GM18519 (cell line): Measurements from ENCODE around the gene ZNF143.
"Not testable (repeated sequence)": the region's sequence is repeated elsewhere in the genome, so short reads cannot be mapped to it uniquely, and the experiment has no call there.

Experiments used
- ATAC-seq: cut with Tn5 transposase; IDR thresholded peaks from one replicate; pipeline ENCODE4 v1.9.1; 2021; ENCODE audit warnings: mild to moderate bottlenecking, moderate library complexity; ENCODE audit not compliant: unreplicated experiment, low FRiP score

Gene ZNF143

GRCh38 chr11:9460322-9461062, at the start of gene ZNF143:
Gene ZNF143, plus strand, starts transcription at chr11:9461012. Its CDS starts 10,297 bp downstream, at chr11:9471309.
- peak; percentile 87 for ATAC-seq

- no peak for ATAC-seq
Observed at GRCh38 chr11:9428706-9429105, 32.1 kb upstream of the ZNF143 start.

GRCh38 chr11:9438611-9439010, 22.2 kb upstream of the ZNF143 start:
- ATAC-seq = no peak

DNA sequence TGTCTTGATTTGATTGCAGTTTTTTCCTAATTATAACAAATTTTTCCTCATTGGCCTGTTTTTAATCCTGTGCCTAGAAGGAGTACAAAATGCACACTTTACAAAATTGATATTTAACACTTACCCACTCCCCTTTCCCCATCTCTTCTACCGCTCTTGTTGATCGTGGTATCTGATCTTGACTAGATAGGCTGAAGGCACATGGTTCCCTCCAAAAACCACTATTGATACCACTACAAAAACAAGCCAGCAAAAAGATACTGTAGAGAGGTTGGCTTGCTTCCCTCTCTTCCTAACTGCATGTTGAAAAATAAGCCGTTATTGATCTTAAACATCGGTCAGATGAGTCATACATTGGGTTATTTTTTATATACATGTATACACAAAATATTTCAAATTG, 14.6 kb upstream of the ZNF143 start:
- no peak for ATAC-seq

DNA sequence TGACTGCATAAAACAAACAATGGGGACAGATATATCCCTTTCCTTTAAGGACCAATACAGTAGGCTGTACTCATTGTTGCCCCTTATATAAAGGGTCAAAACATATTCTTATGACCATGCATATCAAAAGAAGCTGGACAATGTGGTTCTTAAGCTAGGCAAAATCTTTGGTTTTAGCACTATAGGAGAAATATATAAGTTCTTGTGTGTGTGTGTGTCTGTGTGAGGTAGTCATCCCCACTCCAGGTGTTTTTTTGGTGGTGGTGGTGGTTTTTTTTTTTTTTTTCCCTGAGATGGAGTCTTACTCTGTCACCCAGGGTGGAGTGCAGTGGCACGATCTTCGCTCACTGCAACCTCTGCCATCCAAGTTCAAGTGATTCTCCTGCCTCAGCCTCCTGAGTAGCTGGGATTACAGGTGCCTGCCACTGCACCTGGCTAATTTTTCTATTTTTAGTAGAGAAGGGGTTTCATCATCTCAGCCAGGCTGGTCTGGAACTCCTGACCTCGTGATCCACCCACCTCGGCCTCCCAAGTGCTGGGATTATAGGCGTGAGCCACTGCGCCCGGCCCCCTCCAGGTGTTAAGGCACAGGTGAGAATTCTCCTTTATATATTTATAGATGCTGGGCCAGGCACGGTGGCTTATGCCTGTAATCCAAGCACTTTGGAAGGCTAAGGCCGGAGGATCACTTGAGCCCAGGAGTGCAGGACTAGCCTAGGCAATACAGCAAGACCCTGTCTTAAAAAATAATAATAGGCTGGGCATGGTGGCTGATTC, 12.0 kb upstream of the ZNF143 start:
- no peak for ATAC-seq

DNA sequence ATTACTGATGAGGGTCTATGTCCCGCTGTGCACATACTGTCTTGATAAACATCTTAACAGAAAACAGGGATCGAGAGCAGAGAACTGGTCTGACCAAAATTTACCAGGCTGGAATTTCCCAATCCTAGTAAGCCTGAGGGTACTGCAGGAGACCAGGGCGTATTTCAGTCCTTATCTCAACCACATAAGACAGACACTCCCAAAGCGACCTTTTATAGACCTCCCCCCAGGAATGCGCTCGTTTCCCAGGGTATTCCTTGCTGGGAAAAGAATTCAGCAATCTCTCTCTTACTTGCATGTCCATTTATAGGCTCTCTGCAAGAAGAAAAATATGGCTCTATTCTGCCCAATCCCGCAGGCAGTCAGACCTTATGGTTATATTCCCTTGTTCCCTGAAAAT, 8.8 kb upstream of the ZNF143 start:
- ATAC-seq = not testable (repeated sequence)

GRCh38 chr11:9455722-9456121, 5.1 kb upstream of the ZNF143 start:
- no peak for ATAC-seq

- ATAC-seq = no peak
Observed at GRCh38 chr11:9459667-9460321, 1.0 kb upstream of the ZNF143 start.

DNA sequence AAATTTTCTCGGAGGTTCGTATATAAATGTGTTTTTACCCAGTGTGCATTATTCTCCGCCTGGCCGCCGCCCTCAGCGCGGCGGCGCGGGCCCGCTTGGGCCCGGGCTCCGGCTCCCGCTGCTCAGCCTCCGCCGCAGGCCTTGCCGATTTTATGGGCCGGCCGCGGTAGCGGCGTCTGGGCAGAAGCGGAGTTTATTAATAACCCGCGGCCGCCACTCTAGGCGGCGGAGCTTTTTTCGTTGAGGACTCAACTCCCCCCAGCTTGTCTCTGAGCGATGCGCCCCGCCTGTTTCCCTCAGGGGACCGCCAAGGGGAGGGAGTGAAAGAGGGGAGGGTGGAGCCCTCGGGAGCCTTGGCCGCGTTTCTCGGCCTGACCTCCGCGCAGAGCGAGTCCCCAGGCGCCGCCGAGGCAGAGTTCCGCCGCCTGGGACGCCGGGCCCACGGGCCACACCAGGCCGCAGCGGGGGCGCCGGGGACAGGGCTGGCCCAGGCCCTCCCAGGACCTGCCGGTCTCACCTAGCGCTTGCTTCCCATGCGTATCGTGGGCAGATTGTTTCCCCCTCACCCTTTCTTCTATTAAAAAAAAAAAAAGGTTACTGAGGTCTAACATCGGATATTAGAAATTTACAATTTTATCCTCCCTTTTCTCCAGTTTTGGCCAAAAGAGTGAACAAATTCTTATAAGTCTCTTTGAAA, 399 bp downstream of the ZNF143 start:
- peak; percentile 31 for ATAC-seq

DNA sequence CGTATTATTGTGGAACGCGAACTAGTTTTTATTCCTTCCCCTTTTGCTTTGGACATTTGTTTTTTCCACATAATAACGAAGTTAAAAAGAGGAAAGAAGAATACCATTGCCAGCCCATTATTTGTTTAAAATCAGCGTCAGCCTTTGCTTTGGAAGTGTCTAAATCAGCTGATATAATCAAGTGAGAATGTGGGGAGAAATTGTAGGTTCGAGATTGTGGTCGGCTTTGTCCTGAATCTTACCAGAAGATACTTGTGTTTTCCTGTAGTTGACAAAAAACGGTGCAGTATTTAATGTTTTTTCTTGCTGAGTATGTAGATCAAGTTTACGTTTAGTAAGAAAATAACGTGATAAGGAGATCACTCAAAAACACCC, 935 bp downstream of the ZNF143 start:
- no peak for ATAC-seq

DNA sequence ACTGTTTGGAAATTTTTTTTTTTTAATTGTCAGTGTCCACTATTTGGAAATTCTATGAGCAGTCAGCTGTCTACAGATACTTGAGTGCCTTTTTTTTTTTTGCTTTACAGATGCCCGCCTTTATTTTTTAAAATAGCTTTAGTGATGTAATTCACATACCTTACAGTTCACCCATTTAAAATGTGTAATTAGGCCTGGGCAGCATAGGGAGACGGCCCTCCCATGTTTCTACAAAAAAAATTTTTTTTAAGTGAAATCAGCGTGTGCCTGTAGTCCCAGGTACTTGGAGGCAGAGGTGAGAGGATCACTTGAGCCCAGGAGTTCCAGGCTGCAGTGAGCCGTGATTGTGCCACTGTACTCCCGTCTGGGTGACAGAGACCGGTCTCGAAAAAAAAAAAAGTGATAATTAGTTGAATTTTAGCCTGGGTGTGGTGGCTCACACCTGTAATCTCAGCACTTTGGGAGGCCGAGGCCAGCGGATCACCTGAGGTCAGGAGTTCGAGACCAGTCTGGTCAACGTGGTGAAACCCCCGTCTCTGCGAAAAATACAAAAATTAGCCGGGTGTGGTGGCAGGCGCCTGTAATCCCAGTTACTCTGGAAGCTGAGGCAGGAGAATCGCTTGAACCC, 1.5 kb downstream of the ZNF143 start:
- ATAC-seq = no peak

GRCh38 chr11:9462806-9463537, 2.2 kb downstream of the ZNF143 start:
- ATAC-seq = no peak

DNA sequence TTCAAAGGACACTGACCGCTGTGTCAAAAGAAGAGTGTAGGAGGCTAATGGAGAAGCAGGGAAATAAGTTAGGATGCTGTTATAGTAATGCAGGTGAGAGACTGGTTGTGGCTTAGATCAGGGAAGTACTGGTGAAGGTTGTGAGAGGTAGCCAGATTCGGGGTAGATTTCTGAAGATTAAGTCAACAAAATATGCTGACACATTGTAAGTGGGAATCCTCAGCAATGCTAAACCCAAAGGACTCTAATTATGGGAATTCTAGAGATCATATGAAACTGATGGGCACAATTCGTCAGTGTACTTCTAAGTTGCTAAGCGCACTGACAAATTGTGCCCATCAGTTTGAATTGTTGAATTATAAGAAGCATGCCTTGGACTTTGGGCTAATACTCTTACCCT, 10.0 kb downstream of the ZNF143 start:
- no peak for ATAC-seq

- no peak for ATAC-seq
Observed at GRCh38 chr11:9473408-9473807, 12.6 kb downstream of the ZNF143 start.

- no peak for ATAC-seq
Observed at GRCh38 chr11:9479899-9480298, 19.1 kb downstream of the ZNF143 start.

DNA sequence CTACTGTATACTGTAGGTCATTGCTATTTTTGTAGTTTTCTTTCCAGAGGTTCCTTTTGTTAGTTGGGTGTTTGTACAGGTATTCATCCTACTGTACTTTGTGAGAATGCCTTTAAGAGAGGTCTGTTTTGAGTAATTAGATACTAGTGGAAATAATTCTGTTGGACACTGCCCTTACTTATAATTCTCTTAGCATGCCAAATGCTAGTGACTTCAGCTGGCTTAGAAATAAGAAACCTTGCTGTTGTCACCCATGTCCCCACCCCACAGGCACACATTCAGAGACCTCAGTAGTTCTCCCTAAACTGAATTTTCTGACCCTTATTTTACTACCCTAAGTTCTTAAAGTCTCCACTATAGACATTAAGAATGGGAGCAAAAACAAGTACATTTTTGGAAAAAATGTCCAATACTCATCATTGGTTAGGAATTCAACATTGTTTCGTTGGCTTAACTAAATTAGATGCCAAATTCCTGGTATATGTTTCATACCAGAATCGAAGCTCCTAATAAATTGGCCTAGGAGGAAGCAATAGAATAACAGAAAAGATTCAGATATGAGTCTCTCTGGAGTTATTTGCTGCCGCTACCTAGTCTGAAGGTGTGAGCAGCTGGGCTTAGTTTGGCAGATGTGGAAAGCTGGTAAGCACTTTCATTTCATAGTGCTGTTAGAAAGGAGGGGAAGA, 28.4 kb downstream of the ZNF143 start:
- no peak for ATAC-seq

GRCh38 chr11:9490376-9490775, 29.6 kb downstream of the ZNF143 start:
- no peak for ATAC-seq

DNA sequence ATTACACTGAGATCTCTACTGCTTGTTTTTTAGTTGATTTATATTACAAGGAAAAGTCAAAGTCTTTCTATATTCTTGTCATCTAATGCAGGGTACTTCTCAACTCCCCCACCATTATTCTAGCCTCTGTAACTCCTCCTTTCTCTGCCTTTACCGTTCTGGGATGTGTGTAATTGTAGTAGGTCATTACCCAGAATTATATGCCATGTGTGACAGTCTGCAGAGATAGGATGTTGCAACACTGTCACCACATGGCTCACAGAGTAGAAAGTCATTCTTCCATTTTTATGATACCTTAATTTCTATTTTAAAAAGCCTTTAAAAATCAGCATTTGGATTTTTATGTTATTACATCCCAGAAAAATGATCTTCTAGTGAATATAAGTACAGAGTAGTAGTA, 32.7 kb downstream of the ZNF143 start:
- ATAC-seq = no peak

GRCh38 chr11:9494316-9494715, 33.5 kb downstream of the ZNF143 start:
- no peak for ATAC-seq
